Heart left ventricle (tissue), 13 donors: Measurements from ENCODE around the gene RPS17.
"Not testable (repeated sequence)": the region's sequence is repeated elsewhere in the genome, so short reads cannot be mapped to it uniquely, and the experiment has no call there.

Experiments
- POLR2A ChIP-seq, 2 donors: fragments of 450-650 bp; IDR thresholded peaks; one replicate each; pipeline ENCODE4 v1.6.1; 2017; ENCODE audit warnings: antibody characterized with exemption in 2 of 2, mild to moderate bottlenecking in 2 of 2, moderate library complexity in 2 of 2
- TF ChIP-seq, protein P1 (sequence below), 12 donors: fragments of 200-600 bp; sonication (generic) in 4 of 12; IDR thresholded peaks; one replicate each; pipeline versions ENCODE4 v1.5.0 to v1.8.0; 2018 to 2022; ENCODE audit warnings: antibody characterized with exemption in 12 of 12, mild to moderate bottlenecking in 5 of 12
- donor health status: ischemic (EF 13 %, LVEDD 7.1; RV severe dilation, severe dysfunction).
- donor health status: DM: no; HTN: yes; CAD: no.
- donor health status: DM: no; HTN: no; CAD: no.
- donor health status: ischemic (EF 25% LVEDD 6.9; RV normal size, moderate dysfunction).
- donor health status: ischemic (EF 25% LVEDD 5.7; RV mildly dilated, moderate dysfunction).
- donor health status: ischemic (EF 35%, LVEDD 5.7; RV mildly dilated, moderate dysfunction).
- donor health status: nonischemic (EF 11% LVEDD 7.7; RV severe dilation, severe dysfunction).
- donor health status: DM: yes; HTN: yes; CAD: no.
- donor health status: PGD.
- donor health status: ischemic (EF 29% LVEDD 5.4; RV normal size, mild dysfunction).
- donor health status: nonischemic (EF 23%, LVEDD 6.1; RV moderate dilation, normal function).

DNA sequence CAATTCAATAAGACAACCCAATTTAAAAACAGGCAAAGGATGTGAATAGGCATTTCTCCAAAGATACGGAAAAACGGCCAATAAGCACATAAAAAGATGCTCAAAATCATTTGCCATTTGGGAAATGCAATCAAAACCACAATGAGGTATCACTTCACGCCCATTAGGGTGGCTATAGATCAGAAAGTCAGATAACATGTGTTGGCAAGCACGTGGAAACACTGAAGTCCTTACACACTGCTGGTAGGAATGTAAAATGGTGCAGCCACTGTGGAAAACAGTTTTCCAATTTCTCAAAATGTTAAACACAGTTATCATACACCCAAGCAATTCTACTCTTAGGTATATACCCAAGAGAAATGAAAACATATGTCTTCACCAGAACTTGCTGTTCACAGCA lies 39.5 kb downstream of the RPS17 start:
- TF ChIP-seq POLR2A (IDR thresholded peaks at IDR 0.05): not testable (repeated sequence)
- TF ChIP-seq, protein P1, sequence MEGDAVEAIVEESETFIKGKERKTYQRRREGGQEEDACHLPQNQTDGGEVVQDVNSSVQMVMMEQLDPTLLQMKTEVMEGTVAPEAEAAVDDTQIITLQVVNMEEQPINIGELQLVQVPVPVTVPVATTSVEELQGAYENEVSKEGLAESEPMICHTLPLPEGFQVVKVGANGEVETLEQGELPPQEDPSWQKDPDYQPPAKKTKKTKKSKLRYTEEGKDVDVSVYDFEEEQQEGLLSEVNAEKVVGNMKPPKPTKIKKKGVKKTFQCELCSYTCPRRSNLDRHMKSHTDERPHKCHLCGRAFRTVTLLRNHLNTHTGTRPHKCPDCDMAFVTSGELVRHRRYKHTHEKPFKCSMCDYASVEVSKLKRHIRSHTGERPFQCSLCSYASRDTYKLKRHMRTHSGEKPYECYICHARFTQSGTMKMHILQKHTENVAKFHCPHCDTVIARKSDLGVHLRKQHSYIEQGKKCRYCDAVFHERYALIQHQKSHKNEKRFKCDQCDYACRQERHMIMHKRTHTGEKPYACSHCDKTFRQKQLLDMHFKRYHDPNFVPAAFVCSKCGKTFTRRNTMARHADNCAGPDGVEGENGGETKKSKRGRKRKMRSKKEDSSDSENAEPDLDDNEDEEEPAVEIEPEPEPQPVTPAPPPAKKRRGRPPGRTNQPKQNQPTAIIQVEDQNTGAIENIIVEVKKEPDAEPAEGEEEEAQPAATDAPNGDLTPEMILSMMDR (IDR thresholded peaks at IDR 0.05): not testable (repeated sequence)
